IMR-90 (cell line): ENCODE measurements around the gene ZRANB3. TPM values are rescaled to one million over a fixed set of nuclear protein-coding genes. Genes with fewer than 3 reads are reported as not detected.
A peak's percentile ranks its signal among the peaks of the same experiment; 100 is the strongest.

ENCODE experiments used
- ATAC-seq: fragments of 200-7000 bp; cut with Tn5 transposase; 2 replicates; pipeline ENCODE4 v1.9.1; 2020; ENCODE audit warnings: low read depth, mild to moderate bottlenecking, moderate library complexity
- BruUV-seq: library from RNA; stranded (reverse); fragments of 400-500 nt; replicated peaks from 2 replicates; lab custom pipeline; 2021; lab: Mats Ljungman, UMichigan
- CTCF ChIA-PET: fragments of 300-600 bp; formaldehyde crosslinking; extraction: SDS; loops from one replicate; lab custom pipeline; 2021; ENCODE audit warnings: antibody characterized with exemption; lab: Yijun Ruan, JAX
- POLR2A ChIA-PET: fragments of 300-600 bp; sonication (Branson Sonifier 250); formaldehyde crosslinking; loops from one replicate; lab custom pipeline; 2022; ENCODE audit warnings: antibody characterized with exemption; ENCODE audit not compliant: unreplicated experiment; lab: Charles Lee
- DNase-seq: peaks from one replicate; pipeline ENCODE4 v3.0.0; 2013
- H2AFZ ChIP-seq: replicated peaks from 2 replicates; pipeline ENCODE3; 2013; ENCODE audit warnings: low read length, mild to moderate bottlenecking; ENCODE audit not compliant: poor library complexity
- H2AK5ac ChIP-seq: 2 replicates; pipeline ENCODE4 v1.6.1; 2013; ENCODE audit warnings: low read depth, low read length, inconsistent platforms
- H2AK9ac ChIP-seq: replicated peaks from 2 replicates; pipeline ENCODE3; 2013; ENCODE audit warnings: mild to moderate bottlenecking, low read depth, low read length, moderate library complexity; ENCODE audit not compliant: poor library complexity
- H2BK120ac ChIP-seq: 2 replicates; pipeline ENCODE4 v1.6.1; 2013; ENCODE audit warnings: low read depth, low read length, inconsistent platforms
- H2BK15ac ChIP-seq: 3 replicates; pipeline ENCODE4 v1.6.1; 2013; ENCODE audit warnings: low read depth, low read length, inconsistent platforms
- H2BK20ac ChIP-seq: 2 replicates; pipeline ENCODE4 v1.6.1; 2013; ENCODE audit warnings: low read depth, mild to moderate bottlenecking, inconsistent platforms, low read length, moderate library complexity
- H2BK5ac ChIP-seq: 2 replicates; pipeline ENCODE4 v1.6.1; 2013; ENCODE audit warnings: mild to moderate bottlenecking, low read depth, low read length, inconsistent platforms; ENCODE audit not compliant: poor library complexity, severe bottlenecking
- H3K14ac ChIP-seq: replicated peaks from 2 replicates; pipeline ENCODE4 v1.6.1; 2013; ENCODE audit warnings: low read depth, low read length, inconsistent platforms
- H3K18ac ChIP-seq: 2 replicates; pipeline ENCODE4 v1.6.1; 2013; ENCODE audit warnings: low read depth, low read length, control low read depth
- H3K23ac ChIP-seq: 2 replicates; pipeline ENCODE4 v1.6.1; 2013; ENCODE audit warnings: low read depth, low read length, inconsistent platforms
- H3K27ac ChIP-seq: 2 replicates; pipeline ENCODE4 v1.5.1; 2013; ENCODE audit warnings: mild to moderate bottlenecking, control low read depth, low read length; ENCODE audit not compliant: insufficient read depth
- H3K27me3 ChIP-seq: 2 replicates; pipeline ENCODE4 v1.6.1; 2013; ENCODE audit warnings: low read length; ENCODE audit not compliant: control insufficient read depth, insufficient read depth
- H3K36me3 ChIP-seq: 2 replicates; pipeline ENCODE4 v1.6.1; 2013; ENCODE audit warnings: low read length, mixed read lengths; ENCODE audit not compliant: control insufficient read depth, insufficient read depth
- H3K4ac ChIP-seq: 2 replicates; pipeline ENCODE4 v1.6.1; 2013; ENCODE audit warnings: low read depth, low read length, inconsistent platforms
- H3K4me1 ChIP-seq: 2 replicates; pipeline ENCODE4 v1.6.1; 2013; ENCODE audit warnings: low read length, mixed read lengths; ENCODE audit not compliant: control insufficient read depth, insufficient read depth
- H3K4me2 ChIP-seq: 2 replicates; pipeline ENCODE4 v1.6.1; 2013; ENCODE audit warnings: low read depth, mild to moderate bottlenecking, control low read depth, low read length, moderate library complexity
- H3K4me3 ChIP-seq: 2 replicates; pipeline ENCODE4 v1.5.1; 2013; ENCODE audit warnings: low read depth, mild to moderate bottlenecking, control low read depth, low read length, moderate library complexity; ENCODE audit not compliant: insufficient read depth
- H3K56ac ChIP-seq: 2 replicates; pipeline ENCODE4 v1.6.1; 2013; ENCODE audit warnings: low read length, inconsistent platforms; ENCODE audit not compliant: insufficient read depth; ENCODE audit errors: extremely low read depth
- H3K79me1 ChIP-seq, 2 experiments: 2 replicates each; pipeline ENCODE4 v1.6.1; 2013; ENCODE audit warnings: low read length in 2 of 2, inconsistent platforms in 1 of 2, low read depth in 1 of 2
- H3K9ac ChIP-seq: 2 replicates; pipeline ENCODE4 v1.6.1; 2013; ENCODE audit warnings: low read depth, low read length, control low read depth
- H3K9me1 ChIP-seq: 2 replicates; pipeline ENCODE4 v1.6.1; 2013; ENCODE audit warnings: low read length, inconsistent platforms; ENCODE audit not compliant: insufficient read depth
- H3K9me3 ChIP-seq: 2 replicates; pipeline ENCODE4 v1.6.1; 2013; ENCODE audit warnings: low read length; ENCODE audit not compliant: control insufficient read depth, insufficient read depth
- H4K20me1 ChIP-seq: 2 replicates; pipeline ENCODE4 v1.6.1; 2013; ENCODE audit warnings: low read length, inconsistent platforms; ENCODE audit not compliant: insufficient read depth
- H4K5ac ChIP-seq: 2 replicates; pipeline ENCODE4 v1.6.1; 2013; ENCODE audit warnings: mild to moderate bottlenecking, low read depth, low read length, control low read depth
- H4K8ac ChIP-seq, 2 experiments: 2 replicates each; pipeline ENCODE4 v1.6.1; 2013; ENCODE audit warnings: low read depth in 2 of 2, low read length in 2 of 2, control low read depth in 1 of 2, inconsistent platforms in 1 of 2
- H4K91ac ChIP-seq: 2 replicates; pipeline ENCODE4 v1.6.1; 2013; ENCODE audit warnings: low read depth, low read length, inconsistent platforms; ENCODE audit not compliant: insufficient read depth
- CEBPB ChIP-seq: IDR thresholded peaks from 2 replicates; pipeline ENCODE4 v1.6.1; 2012; ENCODE audit warnings: low read depth, low read length, improper control_type of control experiment
- CHD1 ChIP-seq: IDR thresholded peaks from 2 replicates; pipeline ENCODE4 v1.6.1; 2012; ENCODE audit warnings: low read depth, low read length, improper control_type of control experiment
- ELK1 ChIP-seq: fragments of 150-350 bp; IDR thresholded peaks from 2 replicates; pipeline ENCODE4 v1.6.1; 2016; ENCODE audit warnings: low read depth, mild to moderate bottlenecking, low read length, moderate library complexity, borderline replicate concordance
- FOS ChIP-seq: fragments of 150-350 bp; IDR thresholded peaks from 2 replicates; pipeline ENCODE4 v1.6.1; 2016; ENCODE audit warnings: low read depth, low read length
- MAFK ChIP-seq: IDR thresholded peaks from 2 replicates; pipeline ENCODE4 v1.6.1; 2012; ENCODE audit warnings: low read depth, low read length, improper control_type of control experiment
- MAZ ChIP-seq: IDR thresholded peaks from 2 replicates; pipeline ENCODE4 v1.6.1; 2012; ENCODE audit warnings: low read depth, mild to moderate bottlenecking, low read length, improper control_type of control experiment, moderate library complexity, borderline replicate concordance
- MXI1 ChIP-seq: IDR thresholded peaks from 2 replicates; pipeline ENCODE4 v1.6.1; 2012; ENCODE audit warnings: low read depth, mild to moderate bottlenecking, low read length, moderate library complexity, borderline replicate concordance
- NFE2L2 ChIP-seq: fragments of 150-350 bp; IDR thresholded peaks from 2 replicates; pipeline ENCODE4 v1.6.1; 2016; ENCODE audit warnings: low read depth, mild to moderate bottlenecking, low read length
- RAD21 ChIP-seq: IDR thresholded peaks from 2 replicates; pipeline ENCODE4 v1.6.1; 2012; ENCODE audit warnings: low read length, improper control_type of control experiment
- SMC3 ChIP-seq: fragments of 150-350 bp; IDR thresholded peaks from 2 replicates; pipeline ENCODE4 v1.6.1; 2016; ENCODE audit warnings: low read depth, mild to moderate bottlenecking, antibody characterized with exemption, low read length, moderate library complexity
- WGBS, 2 experiments: methylation state at CpG; one replicate each; pipeline versions ENCODE4 v1.1.5 to v1.1.7; 2013; ENCODE audit warnings: missing lambda C conversion rate in 2 of 2; ENCODE audit not compliant: insufficient read length in 1 of 2; ENCODE audit errors: extremely low coverage in 2 of 2; 5-methylcytosine and 5-hydroxymethylcytosine counted together
- dilution Hi-C: fragments of 300-500 bp; cut with HindIII; formaldehyde crosslinking; loops from one replicate; pipeline ENCODE4 v1.14.3; 2018; ENCODE audit warnings: low sequenced_read_pairs; ENCODE audit not compliant: unreplicated experiment
- in situ Hi-C: fragments of 300-500 bp; cut with MboI; formaldehyde crosslinking; loops from 3 replicates; pipeline ENCODE4 v1.14.3; 2019; ENCODE audit warnings: low sequenced_read_pairs, inconsistent platforms, mixed read lengths
- intact Hi-C: fragments of 100-400 bp; cut with micrococcal nuclease; formaldehyde crosslinking; loops from 2 replicates; pipeline ENCODE4 v1.10.0; 2022
- polyA plus RNA-seq, 3 experiments: library from polyadenylated mRNA; depleted of rRNA; stranded (reverse); fragments of >200 nt; gene quantifications; 2 replicates each; pipeline ENCODE4 v1.2.3, GENCODE V29; 2012; ENCODE audit warnings: low replicate concordance in 1 of 3
- total RNA-seq: library from RNA; depleted of rRNA; stranded (reverse); fragments of >200 nt; gene quantifications from 2 replicates; pipeline ENCODE4 v1.2.3, GENCODE V29; 2012

Gene ZRANB3
- total and polyA plus RNA-seq, 2 of the 4 experiments (the other 2 are of a cell fraction) = 3.4 to 9.3 TPM

GRCh38 chr2:135093670-135094330, 437.2 kb downstream of the ZRANB3 start:
- CTCF ChIA-PET = interaction anchor here (0.6 kb wide), 2 partner anchors 26 to 1139 kb away, joined by 4 to 5 read pairs; no protein-coding TSS in a partner anchor
- intact Hi-C loops = no loop called here
- ATAC-seq = no peak

More at GRCh38 chr2:135093670-135094330, 437.2 kb downstream of the ZRANB3 start:
- Histone ChIP-seq H3K9ac (no peak overlapping the region), H4K8ac (no peak overlapping the region), H2BK120ac (no peak overlapping the region), H3K79me1 (peaks cover 18 to 24% of the 10 kb centered on the region in 2 experiments), H2AK9ac (no peak overlapping the region), H3K14ac (no peak overlapping the region), H4K20me1 (no peaks in the 10 kb centered on the region; the same call in 1 of the 2 replicates), H3K9me1 (no peaks in the 10 kb centered on the region; the same call in 1 of the 2 replicates), H2BK20ac (no peak overlapping the region), H3K36me3 (peaks cover 7% of the 10 kb centered on the region; the same call in 1 of the 2 replicates), H3K4ac (no peak overlapping the region), H3K4me2 (no peak overlapping the region), H4K5ac (no peak overlapping the region; the same call in 1 of the 2 replicates), H2BK5ac (peak overlapping the region; percentile 32), H2AFZ (no peak overlapping the region), H3K27me3 (no peaks in the 10 kb centered on the region), H2AK5ac (no peak overlapping the region), H3K27ac (no peak overlapping the region), H3K18ac (no peak overlapping the region), H2BK15ac (no peak overlapping the region), H3K4me1 (peaks cover 7% of the 10 kb centered on the region), H3K4me3 (no peak overlapping the region), H3K9me3 (no peaks in the 10 kb centered on the region), H3K56ac (no peak overlapping the region), H3K23ac (no peak overlapping the region), H4K91ac (no peak overlapping the region)
- dilution Hi-C loops (no loop called here), in situ Hi-C loops (no loop called here)
- no peak for TF ChIP-seq CEBPB
- no peak for TF ChIP-seq CHD1
- no peak for TF ChIP-seq MAZ
- TF ChIP-seq ELK1 = no peak
- TF ChIP-seq FOS = no peak
- TF ChIP-seq RAD21 = no peak
- TF ChIP-seq SMC3 = no peak
- TF ChIP-seq NFE2L2 = no peak
- no peak for TF ChIP-seq MXI1
- TF ChIP-seq MAFK = no peak
- no peak for DNase-seq
- POLR2A ChIA-PET = interaction anchor here (0.6 kb wide), 1 partner anchor 458 kb away, joined by 3 read pairs; no protein-coding TSS in a partner anchor
- WGBS, 2 experiments = 100% methylated on average over 1 of the region's 3 CpGs; no CpG with 5 or more reads in 1 of the 2 experiments
- BruUV-seq = no TSS peak
